ENCODE data around the gene DMD.

DNA sequence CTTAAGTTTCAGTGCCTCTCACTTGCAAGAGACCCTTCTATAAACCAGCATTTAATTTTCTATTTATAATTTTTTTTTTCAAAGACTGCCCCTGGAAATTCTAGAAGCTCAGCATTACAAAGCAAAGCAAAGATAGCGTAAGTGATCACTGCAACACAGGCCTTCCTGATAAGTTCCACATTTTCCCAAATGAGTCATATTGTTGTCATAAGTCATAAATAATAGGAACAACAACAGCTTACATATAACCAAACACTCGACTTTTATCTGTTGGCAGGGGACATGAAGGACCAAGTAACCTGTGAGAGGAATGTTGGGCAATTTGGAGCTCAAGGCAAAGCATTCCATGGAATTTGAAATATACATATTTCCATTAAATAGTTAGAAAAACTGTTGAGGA is 815.5 kb downstream of the DMD start:
- TF ChIP-seq POLR2AphosphoS5 (IDR thresholded peaks at IDR 0.05; ENCODE audit: low read depth, low read length) (no peak), POLR2A (IDR thresholded peaks at IDR 0.05; ENCODE audit: low read depth, low read length) (no peak)
